IPS-15b (cell line): ENCODE measurements around the gene DNAH7.

ENCODE experiments used
- H3K27me3 ChIP-seq: one replicate; pipeline ENCODE4 v1.6.1; 2013; ENCODE audit warnings: low read length; ENCODE audit not compliant: control insufficient read depth, insufficient read depth
- H3K36me3 ChIP-seq: one replicate; pipeline ENCODE4 v1.6.1; 2013; ENCODE audit warnings: low read length; ENCODE audit not compliant: control insufficient read depth, insufficient read depth
- H3K4me1 ChIP-seq: one replicate; pipeline ENCODE4 v1.6.1; 2013; ENCODE audit warnings: mild to moderate bottlenecking, low read length; ENCODE audit not compliant: control insufficient read depth, insufficient read depth
- H3K4me3 ChIP-seq: one replicate; pipeline ENCODE4 v1.5.1; 2013; ENCODE audit warnings: low read depth, low read length
- H3K9ac ChIP-seq: one replicate; pipeline ENCODE4 v1.6.1; 2013; ENCODE audit warnings: low read depth, mild to moderate bottlenecking, low read length
- H3K9me3 ChIP-seq: one replicate; pipeline ENCODE4 v1.6.1; 2013; ENCODE audit warnings: mild to moderate bottlenecking, low read length; ENCODE audit not compliant: control insufficient read depth, insufficient read depth

DNAH7 gene

DNA sequence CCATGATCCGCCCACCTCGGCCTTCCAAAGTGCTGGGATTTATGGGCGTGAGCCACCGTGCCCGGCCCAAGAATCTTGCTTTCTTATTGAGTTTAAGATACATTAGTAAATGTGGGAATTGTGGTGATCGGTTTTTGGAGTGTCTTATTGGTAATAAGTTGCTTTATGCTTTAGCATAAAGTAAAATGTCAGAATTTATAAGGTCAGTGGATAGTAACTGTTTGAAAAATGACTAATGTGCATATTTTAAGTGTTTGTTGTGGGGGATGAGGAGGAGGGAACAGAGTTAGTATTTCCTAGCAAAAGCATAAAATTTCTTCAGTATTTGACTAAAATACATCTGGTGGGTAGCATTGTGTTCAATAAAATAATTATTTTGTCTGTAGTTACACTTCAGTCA lies 334.2 kb downstream of the DNAH7 start:
- peaks cover 5% of the 10 kb centered on the region for H3K36me3 ChIP-seq

DNA sequence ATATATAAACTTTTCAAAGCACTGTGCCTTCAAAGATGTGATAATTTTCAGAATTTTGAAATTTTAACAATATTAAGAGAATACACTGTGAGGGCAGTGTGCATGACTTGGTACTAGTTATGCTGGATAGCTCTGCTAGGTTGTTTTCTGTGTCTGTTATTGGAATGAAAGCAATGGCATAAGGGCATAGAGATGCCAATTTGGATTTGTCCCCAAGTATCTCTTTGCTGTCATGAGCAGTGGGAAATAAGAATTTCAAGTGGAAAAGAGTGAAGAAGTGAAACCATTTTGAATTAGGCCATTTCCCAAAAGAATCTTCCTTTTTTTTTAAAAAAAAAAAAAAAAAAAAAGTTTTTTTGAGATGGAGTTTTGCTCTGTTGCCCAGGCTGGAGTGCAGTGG lies 334.8 kb downstream of the DNAH7 start:
- Histone ChIP-seq H3K9ac (no peak overlapping the region), H3K4me3 (no peak overlapping the region), H3K9me3 (no peaks in the 10 kb centered on the region), H3K4me1 (no peaks in the 10 kb centered on the region), H3K36me3 (peaks cover 5% of the 10 kb centered on the region), H3K27me3 (no peaks in the 10 kb centered on the region)

More for the DNA sequence above, 334.2 kb downstream of the DNAH7 start:
- H3K9me3 ChIP-seq = no peaks in the 10 kb centered on the region
- no peaks in the 10 kb centered on the region for H3K4me1 ChIP-seq
- H3K27me3 ChIP-seq = no peaks in the 10 kb centered on the region
- H3K4me3 ChIP-seq = no peak overlapping the region
- H3K9ac ChIP-seq = no peak overlapping the region

- no peaks in the 10 kb centered on the region for H3K4me1 ChIP-seq
Measured at GRCh38 chr2:195732574-195732973, 336.1 kb downstream of the DNAH7 start.

GRCh38 chr2:195730912-195731311 lies 337.7 kb downstream of the DNAH7 start:
- Histone ChIP-seq H3K4me3 (no peak overlapping the region), H3K9me3 (no peaks in the 10 kb centered on the region), H3K4me1 (no peaks in the 10 kb centered on the region), H3K27me3 (no peaks in the 10 kb centered on the region), H3K36me3 (peaks cover 5% of the 10 kb centered on the region), H3K9ac (no peak overlapping the region)

More at GRCh38 chr2:195732574-195732973, 336.1 kb downstream of the DNAH7 start:
- H3K9me3 ChIP-seq = no peaks in the 10 kb centered on the region
- H3K9ac ChIP-seq = no peak overlapping the region
- H3K4me3 ChIP-seq = no peak overlapping the region
- no peaks in the 10 kb centered on the region for H3K27me3 ChIP-seq
- peaks cover 5% of the 10 kb centered on the region for H3K36me3 ChIP-seq

DNA sequence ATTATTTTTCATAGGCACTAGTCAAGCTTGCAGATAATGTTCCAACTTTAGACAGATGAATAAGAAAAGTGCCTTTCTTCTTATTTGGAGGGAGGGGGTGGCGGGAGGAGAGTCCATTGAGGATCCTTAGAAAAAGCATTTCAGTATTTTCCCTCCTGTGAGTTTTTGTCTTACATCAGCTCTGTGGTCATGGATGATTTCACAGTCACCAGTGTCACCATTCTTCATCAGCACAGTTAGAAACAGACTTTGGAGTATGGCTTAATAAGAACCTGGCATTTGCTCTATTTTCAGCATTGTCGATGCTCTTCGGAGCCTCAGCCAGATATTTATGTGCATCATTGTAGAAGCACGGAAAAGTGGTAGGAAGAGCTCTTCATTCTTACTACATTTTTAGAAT lies 341.5 kb downstream of the DNAH7 start:
- H3K9ac ChIP-seq = no peak overlapping the region
- H3K4me1 ChIP-seq = no peaks in the 10 kb centered on the region
- H3K4me3 ChIP-seq = no peak overlapping the region
- peaks cover 5% of the 10 kb centered on the region for H3K36me3 ChIP-seq
- no peaks in the 10 kb centered on the region for H3K9me3 ChIP-seq
- H3K27me3 ChIP-seq = no peaks in the 10 kb centered on the region

DNA sequence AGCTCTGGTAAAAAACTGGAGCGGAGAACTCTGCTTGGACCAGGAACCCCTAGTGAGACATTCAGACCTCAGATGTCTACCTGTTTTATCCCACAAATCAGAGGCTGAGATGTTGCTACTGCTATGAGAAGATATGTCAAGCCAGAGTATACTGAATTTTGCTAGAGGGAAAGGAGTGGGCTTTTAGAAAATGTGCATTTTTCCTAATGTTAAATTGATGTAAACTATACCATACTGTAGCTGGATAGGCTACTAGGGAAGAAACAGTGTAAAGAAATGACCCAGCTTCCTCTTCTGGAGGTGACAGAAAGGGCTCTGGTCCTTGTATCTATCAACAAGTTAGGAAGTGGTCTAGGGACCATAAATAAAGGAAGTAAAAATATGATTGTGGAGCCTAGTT lies 346.6 kb downstream of the DNAH7 start:
- Histone ChIP-seq H3K36me3 (no peaks in the 10 kb centered on the region), H3K4me3 (no peak overlapping the region), H3K4me1 (no peaks in the 10 kb centered on the region), H3K27me3 (no peaks in the 10 kb centered on the region), H3K9ac (no peak overlapping the region), H3K9me3 (no peaks in the 10 kb centered on the region)

DNA sequence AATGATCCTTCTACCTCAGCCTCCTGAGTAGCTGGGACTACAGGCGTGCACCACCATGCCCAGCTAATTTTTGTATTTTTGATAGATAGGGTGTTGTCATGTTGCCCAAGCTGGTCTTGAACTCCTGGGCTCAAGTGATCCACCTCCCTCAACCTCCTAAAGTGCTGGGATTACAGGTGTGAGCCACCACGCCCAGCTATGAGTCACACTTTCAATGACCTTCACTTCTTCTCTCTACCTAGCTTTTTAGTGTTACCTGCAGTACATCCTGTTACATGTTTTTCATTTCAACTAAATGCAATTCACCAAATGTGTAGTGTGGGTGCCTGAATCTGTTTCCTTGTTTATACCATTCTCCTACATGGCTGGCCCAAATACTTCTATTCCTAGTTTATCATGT lies 347.6 kb downstream of the DNAH7 start:
- Histone ChIP-seq H3K4me1 (no peaks in the 10 kb centered on the region), H3K9me3 (no peaks in the 10 kb centered on the region), H3K27me3 (no peaks in the 10 kb centered on the region), H3K4me3 (no peak overlapping the region), H3K36me3 (no peaks in the 10 kb centered on the region), H3K9ac (no peak overlapping the region)

- H3K9ac ChIP-seq = no peak overlapping the region
- H3K27me3 ChIP-seq = no peaks in the 10 kb centered on the region
- no peaks in the 10 kb centered on the region for H3K9me3 ChIP-seq
- H3K36me3 ChIP-seq = peaks cover 4% of the 10 kb centered on the region
- H3K4me1 ChIP-seq = no peaks in the 10 kb centered on the region
- H3K4me3 ChIP-seq = no peak overlapping the region
Measured at GRCh38 chr2:195716466-195716865, 352.2 kb downstream of the DNAH7 start.

GRCh38 chr2:195711478-195711877 lies 357.2 kb downstream of the DNAH7 start:
- H3K9ac ChIP-seq = no peak overlapping the region
- no peaks in the 10 kb centered on the region for H3K4me1 ChIP-seq
- no peak overlapping the region for H3K4me3 ChIP-seq
- no peaks in the 10 kb centered on the region for H3K27me3 ChIP-seq
- H3K36me3 ChIP-seq = peaks cover 7% of the 10 kb centered on the region
- H3K9me3 ChIP-seq = no peaks in the 10 kb centered on the region

- no peak overlapping the region for H3K9ac ChIP-seq
- no peaks in the 10 kb centered on the region for H3K9me3 ChIP-seq
- no peaks in the 10 kb centered on the region for H3K27me3 ChIP-seq
- H3K4me3 ChIP-seq = no peak overlapping the region
- peaks cover 3% of the 10 kb centered on the region for H3K36me3 ChIP-seq
- H3K4me1 ChIP-seq = no peaks in the 10 kb centered on the region
Measured at GRCh38 chr2:195709901-195710806, 358.5 kb downstream of the DNAH7 start.

DNA sequence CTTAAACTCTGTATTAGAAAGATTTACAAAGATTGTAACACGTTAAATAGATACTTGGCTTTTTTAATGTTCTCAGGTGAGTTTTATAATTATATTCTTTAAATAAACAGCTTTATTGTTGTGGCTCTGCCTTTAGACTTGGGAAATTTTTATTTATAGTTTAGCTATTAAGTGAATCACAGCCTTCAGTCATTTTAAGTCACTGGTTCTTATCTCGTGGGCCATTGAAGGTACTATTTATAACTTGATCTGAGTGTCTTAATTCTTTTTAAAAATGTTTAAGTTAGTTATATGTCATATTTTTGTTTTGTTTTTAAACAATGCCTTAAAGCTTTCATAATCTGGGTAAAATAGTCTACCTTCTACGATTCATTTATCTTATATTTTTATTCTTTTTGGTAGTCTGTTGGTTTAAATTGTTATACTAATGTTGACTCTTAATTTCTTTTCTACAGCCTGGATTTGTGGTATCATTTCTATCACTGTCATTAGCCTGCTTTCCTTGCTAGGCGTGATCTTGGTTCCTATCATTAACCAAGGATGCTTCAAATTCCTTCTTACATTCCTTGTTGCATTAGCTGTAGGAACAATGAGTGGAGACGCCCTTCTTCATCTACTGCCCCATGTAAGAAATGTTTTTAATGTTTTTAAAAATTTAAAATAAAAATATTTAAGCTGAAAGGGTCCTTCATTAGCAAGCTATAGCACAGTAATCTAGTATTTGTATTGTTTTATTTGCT lies 362.3 kb downstream of the DNAH7 start:
- Histone ChIP-seq H3K4me1 (no peaks in the 10 kb centered on the region), H3K9ac (no peak overlapping the region), H3K4me3 (no peak overlapping the region), H3K27me3 (no peaks in the 10 kb centered on the region), H3K36me3 (peaks cover 3% of the 10 kb centered on the region), H3K9me3 (no peaks in the 10 kb centered on the region)

DNA sequence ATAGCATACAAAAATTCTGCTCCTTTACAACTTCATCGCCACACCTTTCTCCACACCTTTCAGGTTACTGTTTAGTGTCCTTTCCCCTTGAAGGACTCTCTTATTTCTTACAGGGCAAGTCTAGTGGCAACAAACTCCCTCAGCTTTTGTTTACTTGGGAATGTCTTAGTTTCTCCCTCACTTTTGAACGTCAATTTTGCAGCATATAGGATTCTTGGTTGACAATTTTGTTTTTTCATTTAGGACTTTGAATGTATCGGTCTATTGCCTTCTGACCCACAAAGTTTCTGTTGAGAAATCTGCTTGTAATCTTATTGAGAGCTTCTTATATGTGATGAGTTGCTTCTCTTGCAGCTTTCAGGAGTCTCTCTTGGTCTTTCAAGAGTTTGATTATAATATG lies 368.2 kb downstream of the DNAH7 start:
- Histone ChIP-seq H3K4me3 (no peak overlapping the region), H3K9ac (no peak overlapping the region), H3K9me3 (no peaks in the 10 kb centered on the region), H3K27me3 (no peaks in the 10 kb centered on the region), H3K36me3 (no peaks in the 10 kb centered on the region), H3K4me1 (no peaks in the 10 kb centered on the region)
